GM21619 (cell line): ENCODE data around the gene MPPE1.
"Not testable (repeated sequence)": the region's sequence is repeated elsewhere in the genome, so short reads cannot be mapped to it uniquely, and the experiment has no call there.

Experiments used
- ATAC-seq: cut with Tn5 transposase; IDR thresholded peaks from one replicate; pipeline ENCODE4 v1.9.1; 2021; ENCODE audit not compliant: unreplicated experiment

Gene MPPE1

DNA sequence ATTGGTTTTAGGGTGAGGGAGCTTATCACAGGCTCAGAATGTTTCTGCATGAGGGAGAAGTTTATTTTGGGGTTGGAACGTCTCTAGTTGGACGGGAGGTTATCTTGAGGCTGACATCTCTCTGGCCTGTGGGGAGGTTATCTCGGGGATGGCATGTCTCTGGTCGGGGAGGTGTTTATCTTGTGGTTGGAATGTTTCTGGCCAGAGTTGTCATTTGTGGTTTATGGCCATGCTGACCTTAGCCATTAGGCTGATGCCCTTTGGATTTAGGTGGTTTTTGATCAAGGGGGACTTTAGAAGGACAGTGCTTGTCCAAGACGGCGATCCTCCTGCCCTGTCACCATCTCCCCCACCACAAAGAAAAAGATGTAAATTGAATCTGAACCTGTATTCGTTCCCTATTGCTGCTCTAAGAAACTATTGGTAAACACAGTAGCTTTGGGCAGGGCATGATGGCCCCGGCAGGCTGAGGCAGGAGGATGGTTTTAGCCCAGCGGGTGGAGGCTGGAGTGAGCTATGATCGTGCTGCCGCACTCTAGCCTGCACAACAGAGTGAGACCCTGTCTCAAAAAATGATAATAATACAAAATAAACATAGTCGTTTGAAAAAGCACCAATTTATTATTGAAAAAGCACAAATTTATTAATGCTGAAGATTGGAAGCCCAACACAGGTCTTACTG is 17.8 kb upstream of the MPPE1 start:
- ATAC-seq, result no peak

DNA sequence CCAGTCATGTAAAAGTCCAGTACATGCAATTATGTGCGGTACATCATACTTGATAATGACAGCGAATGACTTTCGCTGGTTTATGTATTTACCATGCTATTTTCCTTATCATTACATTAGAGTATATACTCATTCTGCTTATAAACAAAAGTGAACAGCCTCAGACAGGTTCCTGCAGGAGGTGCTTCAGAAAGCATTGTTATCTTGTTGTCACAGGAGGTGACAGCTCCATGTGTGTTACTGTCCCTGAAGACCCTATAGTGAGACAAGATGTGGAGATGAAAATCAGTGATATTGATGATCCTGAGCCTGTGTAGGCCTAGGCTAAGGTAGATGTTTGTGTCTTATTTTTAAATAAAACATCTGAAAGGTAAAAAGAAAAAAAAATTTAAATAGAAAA is 15.3 kb upstream of the MPPE1 start:
- ATAC-seq, result no peak

DNA sequence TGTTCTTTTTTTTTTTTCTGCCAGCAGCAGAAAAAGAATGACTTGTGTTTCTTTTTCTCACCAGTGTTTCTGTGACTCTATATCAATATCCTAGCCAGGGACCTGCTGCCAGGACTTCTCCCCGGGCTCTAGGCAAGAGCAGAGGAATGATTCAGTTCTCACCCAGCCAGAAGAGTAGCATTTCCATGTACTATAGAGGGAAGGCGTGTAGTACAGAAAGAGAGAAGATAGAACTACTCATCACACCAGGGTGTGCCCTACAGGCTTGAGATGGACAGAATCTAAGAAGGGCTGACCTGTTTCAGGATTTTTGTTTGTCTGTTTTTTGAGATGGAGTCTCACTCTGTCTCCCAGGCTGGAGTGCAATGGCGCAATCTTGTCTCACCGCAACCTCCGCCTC is 11.4 kb upstream of the MPPE1 start:
- ATAC-seq, result not testable (repeated sequence)

DNA sequence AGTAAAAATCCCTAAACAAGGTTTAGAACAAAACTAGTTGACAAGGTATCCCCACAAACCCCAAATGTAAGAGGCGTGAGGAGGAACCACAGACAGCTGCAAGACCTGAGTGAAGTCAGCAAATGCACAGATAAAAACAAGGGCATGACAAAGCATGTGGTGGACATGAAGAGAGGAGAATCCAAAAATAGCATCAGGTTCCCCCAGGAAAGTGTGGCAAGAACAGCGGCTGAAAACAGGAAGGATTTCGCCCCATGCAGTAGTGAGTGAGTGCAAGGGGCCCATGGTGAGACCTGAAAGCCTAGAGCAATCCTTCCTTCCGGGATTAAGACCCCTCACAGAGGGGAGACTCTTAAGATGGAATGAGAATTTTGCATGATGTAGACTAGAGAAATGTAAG is 8.8 kb upstream of the MPPE1 start:
- not testable (repeated sequence) for ATAC-seq

DNA sequence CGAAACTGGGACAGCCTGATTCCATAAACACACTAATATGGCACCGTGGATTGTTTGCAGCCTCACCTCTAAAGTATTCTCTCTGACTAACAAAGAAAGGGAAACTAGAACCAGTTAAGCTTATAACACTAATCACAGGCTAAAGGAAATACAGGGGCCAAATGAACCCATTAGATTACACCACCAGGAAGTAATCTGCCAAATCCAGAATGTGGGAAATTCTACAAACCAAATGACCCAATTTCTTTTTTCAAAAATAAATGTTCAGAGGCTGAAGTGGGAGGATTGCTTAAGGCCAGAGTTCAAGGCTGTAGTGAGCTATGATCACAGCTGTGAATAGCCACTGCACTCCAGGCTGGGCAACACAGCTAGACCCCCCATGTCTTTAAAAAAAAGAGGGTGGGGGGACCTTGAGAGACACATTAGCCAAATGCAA is 1.5 kb upstream of the MPPE1 start:
- ATAC-seq, result no peak

DNA sequence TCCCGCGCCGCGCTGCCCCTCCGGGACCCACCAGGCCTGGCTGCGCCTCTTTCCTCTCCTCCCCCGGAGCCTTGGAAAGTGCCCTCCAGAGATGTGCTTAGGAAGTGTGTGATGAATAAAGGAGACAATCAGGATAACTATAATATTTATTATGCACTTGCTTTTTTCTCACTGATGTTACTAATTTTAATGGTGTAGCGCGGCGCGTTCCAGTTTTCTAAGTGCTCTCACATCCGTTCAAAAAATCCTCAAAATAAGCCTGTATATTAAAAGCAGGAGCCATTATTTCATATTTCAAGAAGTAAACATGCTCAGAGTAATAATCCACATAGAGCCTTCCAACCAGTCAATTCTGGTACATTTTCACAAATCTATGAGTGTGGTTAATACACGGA is 941 bp upstream of the MPPE1 start:
- no peak for ATAC-seq

DNA sequence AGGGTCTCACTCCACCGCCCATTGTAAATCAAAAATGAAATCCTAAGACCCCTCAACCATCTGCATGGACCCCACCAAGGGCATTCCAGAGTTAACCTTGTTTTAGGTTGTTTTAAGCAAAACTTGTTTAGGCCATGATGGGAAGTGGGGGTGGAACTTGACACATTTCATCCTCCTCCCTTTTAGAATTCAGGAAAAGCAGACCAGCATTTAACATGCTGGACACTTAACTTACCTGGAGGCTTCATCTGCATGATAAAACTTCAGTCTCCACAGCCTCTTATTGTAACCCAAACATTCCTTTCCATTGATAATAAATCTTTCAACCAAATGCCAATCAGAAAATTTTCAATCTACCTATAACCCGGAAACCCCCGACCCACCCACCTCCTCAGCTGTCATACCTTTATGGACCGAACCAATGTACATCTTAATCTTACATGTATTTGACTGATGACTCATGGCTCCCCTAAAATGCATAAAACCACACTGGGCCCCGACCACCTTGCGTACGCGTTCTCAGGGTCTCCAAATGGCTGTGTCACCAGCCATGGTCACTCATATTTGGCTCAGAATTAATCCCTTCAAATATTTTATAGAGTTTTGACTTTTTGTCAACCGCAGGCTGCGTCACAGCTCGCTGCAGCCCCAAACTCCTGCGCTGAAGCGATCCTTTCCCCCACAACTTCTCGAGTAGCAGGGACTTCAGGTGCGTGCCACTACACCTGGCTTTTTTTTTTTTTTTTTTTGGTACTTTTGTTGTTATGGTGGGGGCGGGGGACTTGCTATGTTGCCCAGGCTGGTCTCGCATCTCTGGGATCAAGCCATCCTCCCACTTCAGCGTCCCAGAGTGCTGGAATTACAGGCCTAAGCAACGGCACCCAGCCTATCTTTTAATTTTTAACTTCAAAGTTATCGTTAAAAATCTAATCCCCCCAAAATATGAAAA is 917 bp downstream of the MPPE1 start:
- no peak for ATAC-seq

DNA sequence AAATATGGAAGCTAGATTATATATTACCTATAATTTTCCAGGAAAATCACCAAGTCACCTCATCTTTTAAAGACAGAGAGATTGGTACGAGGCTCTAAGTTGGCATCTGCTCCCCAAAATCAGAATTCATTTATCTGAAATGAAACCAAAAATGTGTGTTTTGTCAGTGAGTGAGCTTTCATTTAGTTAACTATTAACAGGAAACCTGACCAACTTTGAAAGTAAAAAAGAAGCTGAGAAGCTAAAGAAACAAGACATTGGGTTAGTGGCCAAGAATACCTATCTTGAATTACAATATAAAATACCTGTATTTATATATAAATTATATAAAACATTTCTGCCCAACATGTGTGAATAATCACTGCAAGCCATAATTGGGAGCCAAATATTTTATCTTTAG is 1.9 kb downstream of the MPPE1 start:
- ATAC-seq, result no peak

DNA sequence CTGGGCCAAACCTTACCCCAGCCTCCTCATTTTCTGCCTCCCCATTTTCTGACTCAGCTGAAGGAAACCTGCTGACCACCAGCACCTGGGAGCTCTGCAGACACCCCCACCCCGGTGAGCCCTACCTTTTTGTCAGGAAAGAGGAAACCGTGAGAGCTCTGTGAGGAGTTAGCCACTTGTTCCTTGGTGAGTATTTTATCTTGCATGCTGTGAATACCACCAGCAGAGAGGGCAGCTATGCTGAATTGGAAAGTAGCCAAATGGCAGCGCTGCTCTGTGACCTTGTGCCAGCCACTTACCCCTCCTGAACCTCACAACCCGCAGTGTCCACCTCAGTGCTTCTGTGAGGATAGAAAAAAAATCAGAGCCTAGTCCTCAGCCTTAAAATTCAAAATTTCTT is 2.5 kb downstream of the MPPE1 start:
- ATAC-seq, result no peak

DNA sequence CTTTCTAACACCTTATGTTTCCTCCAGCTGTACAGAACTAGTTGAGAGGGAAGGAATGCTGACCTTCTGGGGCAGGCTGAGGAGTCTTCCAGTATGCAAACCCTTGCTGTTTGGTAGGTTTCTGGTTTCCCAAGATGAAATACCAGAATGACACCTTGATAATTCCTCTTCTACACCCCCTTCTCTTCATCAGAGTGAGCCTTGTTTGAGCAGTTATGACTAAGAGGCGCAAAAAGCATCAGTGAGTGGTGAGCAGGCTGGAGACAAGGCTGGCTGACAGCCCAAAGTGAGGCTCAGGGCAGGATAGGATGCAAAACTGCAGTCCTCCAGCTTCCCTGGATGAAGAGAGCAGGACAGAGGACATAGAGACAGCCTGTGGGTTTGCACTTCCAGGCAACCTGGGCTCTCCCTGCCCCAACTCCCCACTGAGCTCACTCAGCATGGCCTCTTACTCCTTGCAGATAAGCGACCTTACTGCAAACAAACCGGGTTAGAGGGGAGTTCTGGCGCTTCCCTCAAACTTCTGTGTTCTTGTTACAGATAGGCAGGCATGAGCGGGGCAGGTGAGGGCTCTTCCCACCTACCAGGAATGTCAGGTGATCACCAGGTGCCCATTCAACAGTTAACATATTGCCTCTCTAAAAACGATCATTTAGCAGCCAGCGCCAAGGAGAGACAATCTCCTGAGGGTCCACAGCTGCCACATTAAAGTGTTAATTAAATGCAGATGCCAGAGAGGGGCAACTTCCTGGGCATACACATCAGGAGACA is 5.4 kb downstream of the MPPE1 start:
- ATAC-seq, result no peak

DNA sequence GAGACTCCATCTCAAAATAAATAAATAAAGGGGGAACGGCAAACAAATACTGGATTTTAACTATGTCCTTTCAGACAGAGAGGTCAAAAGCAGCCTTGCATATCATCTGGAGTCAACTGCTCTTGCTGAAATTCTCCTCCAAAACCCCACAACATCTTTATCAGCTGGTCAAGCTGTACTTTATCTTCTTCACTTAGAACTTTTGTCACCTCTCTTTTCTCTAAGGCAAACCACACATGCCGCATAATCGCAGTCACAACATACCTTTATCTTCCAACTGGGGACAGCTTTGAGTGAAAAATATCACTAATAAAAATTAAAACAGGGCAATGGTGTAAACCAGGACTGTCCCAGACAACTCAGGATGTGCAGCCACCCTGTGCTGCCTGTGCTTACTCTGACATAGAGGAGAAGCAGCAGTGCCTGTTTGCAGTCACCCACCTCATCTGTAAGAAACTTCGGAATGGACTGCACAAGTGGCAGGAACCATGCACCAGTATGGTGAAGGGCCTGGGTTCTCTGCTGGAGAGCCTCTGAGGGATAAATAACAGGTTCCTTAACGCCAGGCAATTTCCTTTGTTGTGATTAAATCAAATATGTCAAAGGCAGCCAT is 6.2 kb downstream of the MPPE1 start:
- no peak for ATAC-seq

DNA sequence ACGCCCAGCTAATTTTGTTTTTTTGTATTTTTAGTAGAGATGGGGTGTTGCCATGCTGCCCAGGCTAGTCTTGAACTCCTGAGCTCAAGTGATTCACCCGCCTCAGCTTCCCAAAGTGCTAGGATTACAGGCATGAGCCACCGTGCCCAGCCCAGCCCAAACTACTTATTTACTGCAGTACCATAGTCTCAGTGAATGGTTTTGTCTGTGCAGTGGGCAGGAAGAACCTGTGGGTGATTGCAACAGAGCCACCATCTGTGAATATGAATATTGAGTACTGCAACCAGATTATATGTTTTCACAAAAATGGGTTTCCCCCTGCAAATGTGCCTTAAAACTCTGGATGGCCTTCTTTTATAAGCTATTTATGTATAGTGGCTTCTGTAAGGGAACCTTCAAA is 9.1 kb downstream of the MPPE1 start:
- no peak for ATAC-seq

DNA sequence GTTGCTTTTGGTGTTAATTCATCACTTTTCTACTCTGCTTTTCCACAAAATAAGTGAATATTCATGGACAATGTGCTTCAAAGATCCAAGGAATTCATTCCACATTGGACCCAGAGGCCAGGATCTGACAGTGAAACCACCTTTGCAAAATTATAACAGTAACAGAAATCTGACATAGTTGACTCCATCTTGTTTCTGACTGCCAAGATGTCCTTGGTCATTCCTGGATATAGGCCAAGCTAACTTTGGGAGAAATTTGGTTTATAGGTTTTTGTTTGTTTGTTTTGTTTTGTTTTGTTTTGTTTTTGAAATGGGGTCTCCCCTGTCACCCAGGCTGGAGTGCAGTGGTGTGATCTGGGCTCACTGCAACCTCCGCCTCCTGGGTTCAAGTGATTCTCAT is 10.3 kb downstream of the MPPE1 start:
- no peak for ATAC-seq

DNA sequence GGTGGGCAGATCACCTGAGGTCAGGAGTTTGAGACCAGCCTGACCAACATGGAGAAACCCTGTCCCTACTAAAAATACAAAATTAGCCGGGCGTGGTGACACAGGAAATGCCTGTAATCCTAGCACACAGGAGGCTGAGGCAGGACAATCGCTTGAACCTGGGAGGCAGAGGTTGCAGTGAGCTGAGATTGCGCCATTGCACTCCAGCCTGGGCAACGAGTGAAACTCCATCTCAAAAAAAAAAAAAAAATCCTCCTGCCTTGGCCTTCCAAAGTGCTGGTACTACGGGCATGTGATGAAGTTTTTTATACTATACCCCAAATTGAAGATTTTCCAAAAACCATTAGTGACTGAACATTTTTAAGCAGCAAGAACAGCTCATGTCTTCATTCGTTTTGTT is 15.7 kb downstream of the MPPE1 start:
- ATAC-seq, result not testable (repeated sequence)

DNA sequence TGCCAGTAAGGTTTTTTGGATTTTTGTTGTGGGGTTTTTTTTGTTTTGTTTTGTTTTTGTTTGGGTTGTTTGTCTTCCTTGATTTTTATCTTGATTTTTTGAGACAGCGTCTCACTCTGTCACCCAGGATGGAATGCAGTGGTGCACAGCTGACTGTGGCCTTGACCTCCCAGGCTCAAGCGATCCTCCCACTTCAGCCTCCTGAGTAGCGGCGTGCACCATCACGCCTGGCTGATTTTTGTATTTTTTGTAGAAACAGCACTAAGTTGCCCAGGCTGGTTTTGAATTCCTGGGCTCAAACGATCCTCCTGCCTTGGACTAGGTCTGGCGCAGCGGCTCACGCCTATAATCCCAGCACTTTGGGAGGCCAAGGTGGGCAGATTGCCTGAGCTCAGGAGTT is 16.4 kb downstream of the MPPE1 start:
- ATAC-seq, result no peak

DNA sequence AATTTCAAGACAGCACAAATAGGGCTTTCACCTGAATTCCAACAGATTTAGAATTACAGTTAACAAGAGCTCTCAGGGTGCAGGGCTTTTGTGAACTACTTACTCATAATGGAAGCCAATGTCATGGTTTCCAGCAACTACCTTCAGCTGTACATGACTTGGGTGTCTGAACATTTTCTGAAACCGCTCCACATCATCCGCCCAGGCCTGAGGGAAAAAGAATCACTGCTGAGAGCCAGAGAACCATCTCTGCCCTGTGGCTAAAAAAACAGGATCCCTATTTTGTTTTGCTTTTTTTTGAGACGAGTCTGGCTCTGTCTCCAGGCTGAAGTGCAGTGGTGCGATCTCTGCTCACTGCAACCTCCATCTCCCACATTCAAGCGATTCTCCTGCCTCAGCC is 18.8 kb downstream of the MPPE1 start:
- ATAC-seq, result no peak

DNA sequence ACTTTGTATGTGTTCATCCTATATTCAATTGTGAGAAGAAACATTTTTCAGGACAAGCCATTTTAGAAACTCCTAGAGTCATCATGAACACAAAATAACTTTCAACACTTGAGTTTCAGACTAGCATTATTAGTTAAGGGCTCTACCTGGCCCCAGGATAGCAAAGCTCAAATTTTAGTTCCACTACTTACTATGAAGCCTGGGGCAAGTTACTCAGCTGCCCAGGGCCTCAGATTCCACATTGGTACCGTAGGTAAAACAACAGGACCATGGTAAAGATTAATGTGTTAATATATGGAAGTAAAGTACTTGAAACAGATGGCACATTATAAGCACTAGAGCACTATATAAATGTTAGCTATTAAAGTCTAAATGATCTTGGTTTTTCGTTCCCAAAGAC is 19.4 kb downstream of the MPPE1 start:
- no peak for ATAC-seq

DNA sequence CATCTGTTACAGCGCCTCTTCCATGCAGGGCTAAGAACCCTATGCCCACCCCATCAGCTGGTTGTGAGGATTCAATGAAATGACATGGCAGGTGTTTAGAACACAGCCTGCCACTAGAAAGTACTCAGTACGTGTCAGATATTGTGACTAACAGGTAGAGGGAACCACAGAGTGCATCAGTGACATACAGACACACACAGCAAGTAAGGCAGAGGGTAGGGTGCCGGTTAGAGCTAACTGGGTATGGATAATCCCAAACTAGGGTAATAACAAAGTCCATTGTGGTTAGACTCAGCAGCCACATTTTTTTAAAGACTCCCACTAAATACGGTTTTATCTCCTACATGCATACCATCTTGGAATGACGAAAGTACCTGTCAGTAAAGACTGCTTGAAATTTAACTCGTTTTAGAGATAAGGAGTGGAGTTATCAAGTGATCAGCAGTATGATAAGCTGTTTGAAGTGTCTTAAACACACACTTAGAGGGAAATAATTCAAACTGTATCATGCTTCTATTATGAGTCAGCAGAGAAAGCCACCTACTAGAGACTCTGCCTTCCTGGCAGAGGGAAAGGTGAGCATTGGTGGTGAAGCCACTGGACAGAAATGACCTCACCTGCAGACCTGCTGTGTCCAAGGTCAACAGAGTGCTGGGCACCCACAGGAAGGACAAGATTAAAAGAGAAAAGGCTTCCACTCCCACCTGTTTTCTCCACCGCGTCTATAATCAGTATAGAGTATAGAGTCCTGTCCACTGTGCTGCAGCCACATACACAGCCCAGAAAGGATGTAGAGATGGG is 20.6 kb downstream of the MPPE1 start:
- ATAC-seq, result no peak

DNA sequence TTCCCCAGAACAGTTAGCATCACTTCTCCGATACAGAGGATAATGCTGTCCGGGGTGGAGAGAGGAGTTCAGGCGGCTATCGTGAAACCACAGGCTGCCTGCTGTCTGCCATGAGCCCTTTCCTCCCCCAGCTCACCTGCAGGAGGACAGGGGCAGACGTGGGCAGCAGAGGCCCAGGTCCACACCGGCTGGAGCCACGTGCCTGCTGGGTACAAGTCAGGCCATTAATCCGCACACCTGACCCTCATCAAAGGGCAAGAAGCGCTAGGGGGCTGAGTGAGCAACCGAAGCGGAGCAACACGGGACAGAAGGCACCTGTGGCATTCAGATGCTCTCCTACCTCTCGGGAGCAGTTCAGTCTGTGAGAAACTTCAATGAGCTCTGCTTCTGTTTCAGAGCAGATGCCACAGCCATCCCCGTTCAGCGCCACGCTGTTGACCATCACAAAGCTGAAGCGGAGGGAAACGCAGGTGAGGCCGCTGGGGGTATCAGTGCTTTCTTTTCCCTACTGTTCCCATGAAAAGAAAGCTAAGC is 21.5 kb downstream of the MPPE1 start:
- ATAC-seq, result no peak

DNA sequence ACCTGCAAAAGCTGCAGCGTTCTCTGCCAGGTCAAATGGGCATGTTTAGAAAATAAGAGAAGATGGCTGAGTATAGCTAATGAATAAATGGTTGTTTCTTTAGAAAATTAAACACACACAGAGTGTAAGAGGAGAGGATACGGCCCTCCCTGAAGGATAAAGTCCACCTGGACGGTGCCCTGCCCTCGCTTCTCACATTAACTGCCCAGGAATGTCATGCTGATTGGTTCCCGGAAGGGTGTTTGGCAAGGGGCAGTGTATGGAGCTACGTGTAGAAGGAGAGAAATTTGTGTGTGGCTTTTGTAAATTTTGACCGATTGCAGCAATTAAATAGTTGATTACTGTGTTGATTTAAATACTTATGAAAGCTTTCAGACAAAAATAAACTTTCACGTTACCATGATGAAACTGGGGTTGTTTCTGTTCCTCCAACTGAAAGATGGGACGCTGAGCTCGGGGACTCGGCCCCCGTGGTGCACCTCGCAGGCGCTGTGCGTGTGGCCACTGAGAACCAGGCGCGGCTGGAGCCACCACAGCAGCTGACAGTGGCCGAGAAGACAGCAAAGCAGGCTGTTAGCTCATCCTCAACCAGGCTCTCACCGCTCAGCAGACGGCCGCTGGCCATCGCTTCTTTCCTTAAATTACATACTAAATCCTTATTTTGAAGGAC is 22.7 kb downstream of the MPPE1 start:
- ATAC-seq, result no peak
